ENCODE results near the gene MSANTD4. TPM values are rescaled to one million over a fixed set of nuclear protein-coding genes. Genes with fewer than 3 reads are reported as not detected.

Gene MSANTD4
- total RNA-seq, 1 donor, result 35.7 TPM

GRCh38 chr11:106051103-106051502 lies 29.1 kb upstream of the MSANTD4 start:
- no peak overlapping the region for H3K4me3 ChIP-seq (ENCODE audit: low read depth, low read length)
- DNase-seq (ENCODE audit: low read depth), result no peak
- TF ChIP-seq CTCF (IDR thresholded peaks at IDR 0.05; ENCODE audit: insufficient read depth, low read length), result no peak

GRCh38 chr11:106049727-106050476 lies 27.9 kb upstream of the MSANTD4 start:
- no peak overlapping the region for H3K4me3 ChIP-seq (ENCODE audit: low read depth, low read length)
- TF ChIP-seq CTCF (IDR thresholded peaks at IDR 0.05; ENCODE audit: insufficient read depth, low read length), result no peak
- DNase-seq (ENCODE audit: low read depth), result no peak

GRCh38 chr11:106047631-106048030 lies 25.6 kb upstream of the MSANTD4 start:
- no peak for DNase-seq (ENCODE audit: low read depth)
- H3K4me3 ChIP-seq (ENCODE audit: low read depth, low read length), result no peak overlapping the region
- TF ChIP-seq CTCF (IDR thresholded peaks at IDR 0.05; ENCODE audit: insufficient read depth, low read length), result no peak

- no peak for TF ChIP-seq CTCF (IDR thresholded peaks at IDR 0.05; ENCODE audit: insufficient read depth, low read length)
- no peak for DNase-seq (ENCODE audit: low read depth)
- H3K4me3 ChIP-seq (ENCODE audit: low read depth, low read length), result no peak overlapping the region
Observed at GRCh38 chr11:106043540-106043939, 21.5 kb upstream of the MSANTD4 start.

GRCh38 chr11:106032861-106033260 lies 10.8 kb upstream of the MSANTD4 start:
- H3K4me3 ChIP-seq (ENCODE audit: low read depth, low read length), result no peak overlapping the region
- TF ChIP-seq CTCF (IDR thresholded peaks at IDR 0.05; ENCODE audit: insufficient read depth, low read length), result no peak
- no peak for DNase-seq (ENCODE audit: low read depth)

GRCh38 chr11:106031936-106032335 lies 9.9 kb upstream of the MSANTD4 start:
- DNase-seq (ENCODE audit: low read depth), result no peak
- TF ChIP-seq CTCF (IDR thresholded peaks at IDR 0.05; ENCODE audit: insufficient read depth, low read length), result no peak
- H3K4me3 ChIP-seq (ENCODE audit: low read depth, low read length), result no peak overlapping the region

All from fibroblast of the aortic adventitia (primary cell).